H1 (cell line): ENCODE results near the gene TBX4. TPM values are rescaled to one million over a fixed set of nuclear protein-coding genes. Genes with fewer than 3 reads are reported as not detected.

Experiments used
- CTCF ChIA-PET: fragments of 300-600 bp; sonication (Branson Sonifier 250); formaldehyde crosslinking; loops from one replicate; lab custom pipeline; 2021; ENCODE audit not compliant: partially characterized antibody; lab: Charles Lee
- POLR2A ChIA-PET: fragments of 300-600 bp; sonication (Branson Sonifier 250); formaldehyde crosslinking; loops from one replicate; lab custom pipeline; 2021; ENCODE audit warnings: inconsistent platforms; ENCODE audit not compliant: partially characterized antibody; lab: Charles Lee
- DNase-seq, 2 experiments: peaks; one replicate each; pipeline versions ENCODE4 v3.0.0 to v3.0.0-alpha.2; 2010 to 2022; ENCODE audit warnings: low spot score in 2 of 2, low read depth in 1 of 2, mixed read lengths in 1 of 2
- FAIRE-seq: peaks from 2 replicates; lab custom pipeline; 2011; peaks lifted over from hg19 to GRCh38; lab: Jason Lieb, UNC
- H2AFZ ChIP-seq: 2 replicates; pipeline ENCODE4 v1.8.1; 2012; ENCODE audit warnings: low read length, inconsistent platforms
- H2AK5ac ChIP-seq: 2 replicates; pipeline ENCODE4 v1.6.1; 2013; ENCODE audit warnings: low read depth, low read length
- H2BK120ac ChIP-seq: replicated peaks from 2 replicates; pipeline ENCODE3; 2013; ENCODE audit warnings: low read depth, low read length, inconsistent platforms
- H2BK12ac ChIP-seq: 2 replicates; pipeline ENCODE4 v1.6.1; 2013; ENCODE audit warnings: low read depth, low read length
- H2BK15ac ChIP-seq: 2 replicates; pipeline ENCODE4 v1.6.1; 2013; ENCODE audit warnings: low read length
- H2BK20ac ChIP-seq: 2 replicates; pipeline ENCODE4 v1.6.1; 2013; ENCODE audit warnings: low read length
- H2BK5ac ChIP-seq: 2 replicates; pipeline ENCODE4 v1.6.1; 2013; ENCODE audit warnings: low read depth, low read length
- H3K14ac ChIP-seq: 2 replicates; pipeline ENCODE4 v1.6.1; 2013; ENCODE audit warnings: inconsistent platforms; ENCODE audit not compliant: insufficient read length
- H3K18ac ChIP-seq: 2 replicates; pipeline ENCODE4 v1.6.1; 2013; ENCODE audit warnings: low read length; ENCODE audit errors: extremely low read depth
- H3K23ac ChIP-seq: 2 replicates; pipeline ENCODE4 v1.6.1; 2013; ENCODE audit warnings: inconsistent platforms; ENCODE audit not compliant: insufficient read length
- H3K23me2 ChIP-seq: 2 replicates; pipeline ENCODE4 v1.6.1; 2013; ENCODE audit warnings: low read depth, low read length
- H3K27ac ChIP-seq: 2 replicates; pipeline ENCODE4 v1.6.1; 2011; ENCODE audit warnings: low read depth, low read length, inconsistent platforms
- H3K27me3 ChIP-seq, 4 experiments: replicated peaks in 1 of 4; 1 replicate in 1 of 4; 2 replicates in 3 of 4; pipeline versions ENCODE4 v1.6.1 to v1.8.1; 2011 to 2013; ENCODE audit warnings: low read length in 3 of 4, mild to moderate bottlenecking in 3 of 4, inconsistent platforms in 2 of 4, mixed read lengths in 2 of 4, moderate library complexity in 1 of 4; ENCODE audit not compliant: control insufficient read depth in 3 of 4, insufficient read depth in 3 of 4; ENCODE audit errors: extremely low read depth in 1 of 4
- H3K36me3 ChIP-seq, 4 experiments: 2 replicates each; pipeline versions ENCODE4 v1.6.1 to v1.8.1; 2011 to 2013; ENCODE audit warnings: mild to moderate bottlenecking in 4 of 4, low read length in 3 of 4, moderate library complexity in 2 of 4, control low read depth in 1 of 4, inconsistent platforms in 1 of 4; ENCODE audit not compliant: insufficient read depth in 4 of 4, control insufficient read depth in 2 of 4
- H3K4ac ChIP-seq: replicated peaks from 2 replicates; pipeline ENCODE3; 2013; ENCODE audit warnings: low read length, low read depth, mixed read lengths, inconsistent platforms; ENCODE audit not compliant: insufficient read length
- H3K4me1 ChIP-seq, 4 experiments: replicated peaks in 1 of 4; 1 replicate in 1 of 4; 2 replicates in 3 of 4; pipeline versions ENCODE4 v1.6.1 to v1.8.1; 2011 to 2013; ENCODE audit warnings: low read length in 3 of 4, inconsistent platforms in 2 of 4, mixed read lengths in 1 of 4; ENCODE audit not compliant: insufficient read depth in 4 of 4, control insufficient read depth in 3 of 4
- H3K4me2 ChIP-seq, 2 experiments: 2 replicates each; pipeline versions ENCODE4 v1.6.1 to v1.8.1; 2011 to 2013; ENCODE audit warnings: low read depth in 2 of 2, low read length in 2 of 2, control low read depth in 1 of 2, inconsistent platforms in 1 of 2, mild to moderate bottlenecking in 1 of 2; ENCODE audit not compliant: insufficient read depth in 1 of 2
- H3K4me3 ChIP-seq, 4 experiments: fragments of 200-600, 300-600 bp in 1 of 4; sonication (generic), shearing (Covaris generic), sonication (Bioruptor Twin) in 1 of 4; 2 replicates each; pipeline versions ENCODE4 v1.5.1 to v1.8.1; 2011 to 2016; ENCODE audit warnings: low read length in 4 of 4, low read depth in 3 of 4, control low read depth in 2 of 4, inconsistent platforms in 2 of 4, mild to moderate bottlenecking in 2 of 4, mixed read lengths in 1 of 4, moderate library complexity in 1 of 4; ENCODE audit not compliant: insufficient read depth in 2 of 4; ENCODE audit errors: extremely low read depth in 1 of 4
- H3K56ac ChIP-seq: replicated peaks from 2 replicates; pipeline ENCODE3; 2013; ENCODE audit warnings: low read depth, mild to moderate bottlenecking, mixed read lengths, low read length, inconsistent platforms; ENCODE audit not compliant: insufficient read length
- H3K79me1 ChIP-seq: 2 replicates; pipeline ENCODE4 v1.6.1; 2013; ENCODE audit warnings: low read depth, low read length, control low read depth
- H3K79me2 ChIP-seq, 2 experiments: 2 replicates each; pipeline versions ENCODE4 v1.6.1 to v1.8.1; 2012 to 2013; ENCODE audit warnings: low read length in 2 of 2, mild to moderate bottlenecking in 2 of 2, inconsistent platforms in 1 of 2; ENCODE audit not compliant: insufficient read depth in 2 of 2, control insufficient read depth in 1 of 2
- H3K9ac ChIP-seq, 4 experiments: replicated peaks in 1 of 4; 1 replicate in 1 of 4; 2 replicates in 3 of 4; pipeline versions ENCODE4 v1.6.1 to v1.8.1; 2011 to 2013; ENCODE audit warnings: low read depth in 3 of 4, low read length in 3 of 4, control low read depth in 2 of 4, mild to moderate bottlenecking in 2 of 4, moderate library complexity in 2 of 4, inconsistent platforms in 1 of 4; ENCODE audit errors: extremely low read depth in 1 of 4
- H3K9me3 ChIP-seq, 2 experiments: 2 replicates each; pipeline versions ENCODE4 v1.6.1 to v1.8.1; 2012 to 2013; ENCODE audit warnings: mild to moderate bottlenecking in 2 of 2, moderate library complexity in 2 of 2, control low read depth in 1 of 2, inconsistent platforms in 1 of 2, low read depth in 1 of 2, low read length in 1 of 2, mixed read lengths in 1 of 2; ENCODE audit not compliant: insufficient read depth in 2 of 2
- H4K20me1 ChIP-seq, 2 experiments: replicated peaks in 1 of 2; 2 replicates each; pipeline versions ENCODE3 to v1.8.1; 2011 to 2013; ENCODE audit warnings: inconsistent platforms in 2 of 2, low read length in 2 of 2, mild to moderate bottlenecking in 1 of 2; ENCODE audit not compliant: insufficient read depth in 2 of 2, control insufficient read depth in 1 of 2
- H4K5ac ChIP-seq: 2 replicates; pipeline ENCODE4 v1.6.1; 2013; ENCODE audit warnings: low read length, low read depth, mixed read lengths, inconsistent platforms; ENCODE audit not compliant: insufficient read length
- H4K8ac ChIP-seq: 2 replicates; pipeline ENCODE4 v1.8.0; 2013; ENCODE audit warnings: mild to moderate bottlenecking, moderate library complexity, low read length, inconsistent platforms; ENCODE audit not compliant: insufficient read depth; ENCODE audit errors: extremely low read depth
- H4K91ac ChIP-seq: replicated peaks from 2 replicates; pipeline ENCODE3; 2013; ENCODE audit warnings: low read length, mixed read lengths, inconsistent platforms; ENCODE audit not compliant: insufficient read length
- BACH1 ChIP-seq: IDR thresholded peaks from 2 replicates; pipeline ENCODE4 v1.6.1; 2012; ENCODE audit warnings: low read length, improper control_type of control experiment
- EZH2 ChIP-seq: fragments of 200-600 bp; sonication (generic); IDR thresholded peaks from 2 replicates; pipeline ENCODE4 v1.7.1; 2012; ENCODE audit warnings: low read depth, mild to moderate bottlenecking, moderate library complexity, low read length, inconsistent platforms; ENCODE audit not compliant: severe bottlenecking
- NRF1 ChIP-seq: IDR thresholded peaks from 2 replicates; pipeline ENCODE4 v1.6.1; 2011; ENCODE audit warnings: mild to moderate bottlenecking, low read depth, low read length, improper control_type of control experiment
- RNF2 ChIP-seq: fragments of 200-900, 300-1000 bp; sonication (generic); IDR thresholded peaks from 2 replicates; pipeline ENCODE4 v1.7.1; 2016; ENCODE audit warnings: borderline replicate concordance, low read depth, mild to moderate bottlenecking, antibody characterized with exemption, low read length; ENCODE audit not compliant: poor library complexity, severe bottlenecking; ENCODE audit errors: missing control alignments
- SUZ12 ChIP-seq: fragments of 200-600 bp; sonication (generic); IDR thresholded peaks from 2 replicates; pipeline ENCODE4 v1.6.1; 2012; ENCODE audit warnings: mild to moderate bottlenecking, inconsistent platforms, low read length, moderate library complexity, mixed read lengths
- WGBS, 2 experiments: shearing (Covaris generic) in 1 of 2; methylation state at CpG; one replicate each; pipeline versions ENCODE4 v1.1.6 to v1.1.7; 2013 to 2015; ENCODE audit warnings: low lambda C conversion rate in 2 of 2, mixed read lengths in 2 of 2, inconsistent platforms in 1 of 2, low coverage in 1 of 2, missing lambda C conversion rate in 1 of 2; ENCODE audit not compliant: insufficient replicate concordance in 2 of 2, insufficient coverage in 1 of 2, insufficient read length in 1 of 2; ENCODE audit errors: extremely low coverage in 1 of 2, missing lambda C conversion rate in 1 of 2; 5-methylcytosine and 5-hydroxymethylcytosine counted together
- polyA plus RNA-seq, 7 experiments: library from polyadenylated mRNA; depleted of rRNA in 3 of 7; stranded (reverse) in 5 of 7; unstranded in 2 of 7; fragments of >200 nt in 5 of 7; fragments of 200-250 nt in 2 of 7; gene quantifications; 1 replicate in 5 of 7; 2 replicates in 1 of 7; 4 replicates in 1 of 7; pipeline versions ENCODE4 v1.2.1 to v1.2.3, GENCODE V29; 2011 to 2013; ENCODE audit warnings: missing spikeins in 2 of 7, mixed read lengths in 2 of 7
- total RNA-seq: library from RNA; stranded (reverse); fragmentation: NEBNext Ultra II Directional; extraction: Animal tissue kit (Norgen Biotek cat#: 25700); gene quantifications from 2 replicates; pipeline ENCODE4 v1.2.1, GENCODE V29; 2021
- TF ChIP-seq, protein P1 (sequence below), 3 experiments: IDR thresholded peaks; 1 replicate in 2 of 3; 2 replicates in 1 of 3; pipeline versions ENCODE4 v1.5.1 to v1.6.1; 2011; ENCODE audit warnings: low read length in 3 of 3, mild to moderate bottlenecking in 3 of 3, inconsistent platforms in 2 of 3, low read depth in 1 of 3, moderate library complexity in 1 of 3; ENCODE audit not compliant: insufficient read depth in 1 of 3; ENCODE audit errors: control extremely low read depth in 1 of 3

TBX4 gene
- total and polyA plus RNA-seq, 2 of the 8 experiments (the other 6 are each of a cell fraction or from before 2014, with no cell fraction given): 0.02 TPM; not detected in 1

DNA sequence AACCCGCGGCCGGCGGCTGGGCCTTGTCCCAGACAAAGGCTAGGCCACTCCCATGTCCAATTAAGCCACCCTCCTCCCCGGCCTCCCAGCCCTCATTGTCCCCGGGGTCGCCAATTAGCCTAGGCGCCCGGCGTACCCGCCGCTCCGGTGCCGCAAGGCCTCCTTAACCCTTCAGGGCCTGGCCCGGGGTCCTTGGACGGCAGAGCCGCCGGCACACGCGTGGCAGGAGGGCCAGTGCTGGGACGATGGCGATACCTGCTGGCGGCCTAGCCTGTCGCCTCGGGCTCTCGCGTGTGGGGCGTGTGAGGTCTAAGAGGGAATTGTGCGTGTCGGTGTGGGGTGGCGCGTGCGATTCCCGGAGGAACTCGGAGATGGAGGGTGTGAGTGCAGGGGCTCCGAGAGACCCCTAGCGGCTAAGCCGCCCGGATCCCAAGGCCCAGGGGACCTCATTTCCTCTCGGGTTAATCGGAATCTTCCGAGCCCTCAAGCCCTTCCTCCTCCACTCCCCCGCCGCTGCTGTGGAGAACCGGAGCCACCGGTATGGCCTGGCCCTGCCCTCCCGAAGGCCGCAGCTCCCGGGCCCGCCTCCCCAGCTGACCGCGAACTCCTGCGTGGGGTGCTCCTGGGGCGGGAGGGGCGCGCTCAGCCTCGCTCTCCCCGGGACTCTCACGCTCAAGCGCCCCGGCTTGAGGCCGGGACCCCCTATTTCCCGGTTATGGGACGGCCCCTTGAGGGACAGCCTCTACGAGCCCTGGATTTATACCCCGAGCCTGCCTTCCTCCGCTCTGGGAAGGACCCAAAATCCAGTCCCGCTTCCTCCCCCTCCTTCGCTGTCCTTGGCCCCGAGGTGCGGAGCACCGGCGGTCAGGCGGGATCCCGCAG is 40.7 kb upstream of the TBX4 start:
- POLR2A ChIA-PET: interaction anchor here (1.0 kb wide), 1 partner anchor 7 kb away, joined by 3 read pairs; no protein-coding TSS in a partner anchor
- H3K4me2 ChIP-seq: peak overlapping the region; percentile 73 to 93
- peak; percentile 39 for TF ChIP-seq EZH2
- TF ChIP-seq, protein P1, sequence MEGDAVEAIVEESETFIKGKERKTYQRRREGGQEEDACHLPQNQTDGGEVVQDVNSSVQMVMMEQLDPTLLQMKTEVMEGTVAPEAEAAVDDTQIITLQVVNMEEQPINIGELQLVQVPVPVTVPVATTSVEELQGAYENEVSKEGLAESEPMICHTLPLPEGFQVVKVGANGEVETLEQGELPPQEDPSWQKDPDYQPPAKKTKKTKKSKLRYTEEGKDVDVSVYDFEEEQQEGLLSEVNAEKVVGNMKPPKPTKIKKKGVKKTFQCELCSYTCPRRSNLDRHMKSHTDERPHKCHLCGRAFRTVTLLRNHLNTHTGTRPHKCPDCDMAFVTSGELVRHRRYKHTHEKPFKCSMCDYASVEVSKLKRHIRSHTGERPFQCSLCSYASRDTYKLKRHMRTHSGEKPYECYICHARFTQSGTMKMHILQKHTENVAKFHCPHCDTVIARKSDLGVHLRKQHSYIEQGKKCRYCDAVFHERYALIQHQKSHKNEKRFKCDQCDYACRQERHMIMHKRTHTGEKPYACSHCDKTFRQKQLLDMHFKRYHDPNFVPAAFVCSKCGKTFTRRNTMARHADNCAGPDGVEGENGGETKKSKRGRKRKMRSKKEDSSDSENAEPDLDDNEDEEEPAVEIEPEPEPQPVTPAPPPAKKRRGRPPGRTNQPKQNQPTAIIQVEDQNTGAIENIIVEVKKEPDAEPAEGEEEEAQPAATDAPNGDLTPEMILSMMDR (IDR thresholded peaks at IDR 0.05; ENCODE audit: control extremely low read depth in 1 of 3, insufficient read depth in 1 of 3, low read depth in 1 of 3, low read length in 3 of 3): peak in 2 of 3 experiments; percentile 18 to 19; a peak in 3 of 4 replicates
- peak; percentile 45; the same call in 1 of the 2 replicates for TF ChIP-seq BACH1
- 0 out of 2 replicates have a peak, but pooled peaks have one; percentile 9 for TF ChIP-seq SUZ12
- TF ChIP-seq RNF2: no peak
- TF ChIP-seq NRF1: no peak

More for the DNA sequence above, 40.7 kb upstream of the TBX4 start:
- H2BK5ac ChIP-seq: no peak overlapping the region; the same call in 1 of the 2 replicates
- H3K56ac ChIP-seq: no peak overlapping the region
- CTCF ChIA-PET: interaction anchor here (0.6 to 8.8 kb wide), 31 partner anchors 7 to 561 kb away, joined by 3 to 108 read pairs (median 5); partner anchors contain the start of genes TBX2 and TBX4
- peak overlapping the region in 1 of 4 experiments; percentile 10; a peak in 1 of 7 replicates for H3K9ac ChIP-seq
- H3K4me3 ChIP-seq: peak overlapping the region; percentile 50 to 65 (median 58)
- H3K23me2 ChIP-seq: peaks cover 16% of the 10 kb centered on the region
- H3K18ac ChIP-seq: peak overlapping the region; percentile 36
- H2BK12ac ChIP-seq: peak overlapping the region; percentile 96; the same call in 1 of the 2 replicates
- no peak overlapping the region for H3K14ac ChIP-seq
- peak in 1 of 2 experiments; percentile 82 for DNase-seq
- H2BK15ac ChIP-seq: peak overlapping the region; percentile 95; the same call in 1 of the 2 replicates
- H2AK5ac ChIP-seq: no peak overlapping the region
- FAIRE-seq: no peak
- no peaks in the 10 kb centered on the region for H3K79me1 ChIP-seq
- no peaks in the 10 kb centered on the region; a peak in 1 of 4 replicates for H3K9me3 ChIP-seq
- H3K27me3 ChIP-seq: peaks cover 51 to 99% (median 92%) of the 10 kb centered on the region in 4 experiments
- no peak overlapping the region for H3K27ac ChIP-seq
- H4K5ac ChIP-seq: no peak overlapping the region
- no peak overlapping the region for H2BK120ac ChIP-seq
- peaks cover 13 to 17% of the 10 kb centered on the region in 2 experiments for H4K20me1 ChIP-seq
- H3K36me3 ChIP-seq: no peaks in the 10 kb centered on the region; a peak in 1 of 8 replicates
- peaks cover 0 to 21% (median 11%) of the 10 kb centered on the region in 4 experiments; a peak in 5 of 7 replicates for H3K4me1 ChIP-seq
- no peak overlapping the region for H2BK20ac ChIP-seq
- no peak overlapping the region for H4K8ac ChIP-seq
- no peak overlapping the region for H4K91ac ChIP-seq
- H3K23ac ChIP-seq: no peak overlapping the region
- H2AFZ ChIP-seq: peak overlapping the region; percentile 75; the same call in 1 of the 2 replicates
- 2% methylated on average over 59 of the region's 75 CpGs; no CpG with 5 or more reads in 1 of the 2 experiments for WGBS, 2 experiments
- no peaks in the 10 kb centered on the region for H3K79me2 ChIP-seq
- H3K4ac ChIP-seq: no peak overlapping the region
